Measurements from ENCODE around the gene IFT20.
"Not testable (repeated sequence)": the region's sequence is repeated elsewhere in the genome, so short reads cannot be mapped to it uniquely, and the experiment has no call there.

The IFT20 gene

DNA sequence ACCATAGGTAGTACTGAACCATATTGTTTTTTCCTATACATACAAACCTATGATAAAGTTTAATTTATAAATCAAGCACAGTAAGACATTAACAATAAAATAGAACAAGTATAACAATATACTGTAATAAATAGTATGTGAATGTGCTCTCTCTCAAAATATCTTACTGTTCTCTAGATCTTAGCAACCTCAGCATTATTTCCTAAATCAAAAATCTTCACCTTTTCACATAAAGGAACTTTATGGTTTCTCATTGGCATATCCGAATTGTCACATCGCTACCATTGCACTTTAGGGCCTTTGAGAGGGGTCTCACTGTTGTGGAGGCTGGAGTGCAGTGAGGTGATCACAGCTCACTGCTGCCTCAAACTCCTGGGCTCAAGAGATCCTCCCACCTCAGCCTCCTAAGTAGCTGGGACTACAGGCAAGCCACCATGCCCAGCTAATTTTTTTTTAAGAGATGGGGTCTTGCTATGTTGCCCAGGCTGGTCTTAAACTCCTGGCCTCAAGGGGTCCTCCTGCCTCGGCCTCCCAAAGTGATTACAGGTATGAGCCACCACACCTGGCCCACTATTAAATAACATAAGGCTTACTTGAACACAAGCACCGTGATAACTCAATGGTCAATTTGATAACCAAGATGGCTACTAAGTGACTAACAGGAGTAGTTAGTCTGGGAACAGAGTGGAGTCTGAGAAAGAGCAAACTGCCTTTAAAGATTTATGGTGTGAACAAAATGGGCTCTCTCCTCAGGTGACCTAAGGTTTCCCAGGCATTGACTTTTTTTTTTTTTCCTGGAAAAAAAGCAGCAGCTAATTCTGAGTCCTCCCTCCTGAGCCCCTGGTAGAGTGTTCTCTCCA is 19.2 kb downstream of the IFT20 start:
- TF ChIP-seq, protein P1, sequence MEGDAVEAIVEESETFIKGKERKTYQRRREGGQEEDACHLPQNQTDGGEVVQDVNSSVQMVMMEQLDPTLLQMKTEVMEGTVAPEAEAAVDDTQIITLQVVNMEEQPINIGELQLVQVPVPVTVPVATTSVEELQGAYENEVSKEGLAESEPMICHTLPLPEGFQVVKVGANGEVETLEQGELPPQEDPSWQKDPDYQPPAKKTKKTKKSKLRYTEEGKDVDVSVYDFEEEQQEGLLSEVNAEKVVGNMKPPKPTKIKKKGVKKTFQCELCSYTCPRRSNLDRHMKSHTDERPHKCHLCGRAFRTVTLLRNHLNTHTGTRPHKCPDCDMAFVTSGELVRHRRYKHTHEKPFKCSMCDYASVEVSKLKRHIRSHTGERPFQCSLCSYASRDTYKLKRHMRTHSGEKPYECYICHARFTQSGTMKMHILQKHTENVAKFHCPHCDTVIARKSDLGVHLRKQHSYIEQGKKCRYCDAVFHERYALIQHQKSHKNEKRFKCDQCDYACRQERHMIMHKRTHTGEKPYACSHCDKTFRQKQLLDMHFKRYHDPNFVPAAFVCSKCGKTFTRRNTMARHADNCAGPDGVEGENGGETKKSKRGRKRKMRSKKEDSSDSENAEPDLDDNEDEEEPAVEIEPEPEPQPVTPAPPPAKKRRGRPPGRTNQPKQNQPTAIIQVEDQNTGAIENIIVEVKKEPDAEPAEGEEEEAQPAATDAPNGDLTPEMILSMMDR (IDR thresholded peaks at IDR 0.05; ENCODE audit: low read depth, low read length, missing control alignments), result no peak
- H3K4me3 ChIP-seq (ENCODE audit: low read depth, low read length), result no peak overlapping the region
- DNase-seq (ENCODE audit: low read depth), result no peak

DNA sequence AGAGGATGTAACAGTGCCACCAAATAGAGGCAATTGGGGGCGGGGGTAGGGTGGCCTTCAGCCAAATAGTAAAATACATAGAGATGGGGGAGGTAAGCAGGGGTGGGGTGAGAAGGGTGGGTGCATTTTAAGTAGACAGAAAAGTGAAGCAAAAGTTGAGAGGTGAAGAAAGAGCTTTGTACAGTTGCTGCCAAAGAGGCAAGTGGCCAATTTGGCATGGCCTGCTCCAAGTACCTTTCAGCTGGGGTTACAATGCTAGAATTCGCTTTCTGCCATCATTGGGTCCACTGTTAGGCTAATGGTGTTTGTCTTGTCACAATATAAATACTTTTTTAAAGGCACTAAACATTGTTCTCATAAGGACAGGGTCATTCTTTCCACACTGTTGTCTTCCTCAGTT is 21.4 kb downstream of the IFT20 start:
- H3K4me3 ChIP-seq (ENCODE audit: low read depth, low read length), result no peak overlapping the region
- TF ChIP-seq, protein P1 (IDR thresholded peaks at IDR 0.05; ENCODE audit: low read depth, low read length, missing control alignments), result no peak
- DNase-seq (ENCODE audit: low read depth), result no peak

DNA sequence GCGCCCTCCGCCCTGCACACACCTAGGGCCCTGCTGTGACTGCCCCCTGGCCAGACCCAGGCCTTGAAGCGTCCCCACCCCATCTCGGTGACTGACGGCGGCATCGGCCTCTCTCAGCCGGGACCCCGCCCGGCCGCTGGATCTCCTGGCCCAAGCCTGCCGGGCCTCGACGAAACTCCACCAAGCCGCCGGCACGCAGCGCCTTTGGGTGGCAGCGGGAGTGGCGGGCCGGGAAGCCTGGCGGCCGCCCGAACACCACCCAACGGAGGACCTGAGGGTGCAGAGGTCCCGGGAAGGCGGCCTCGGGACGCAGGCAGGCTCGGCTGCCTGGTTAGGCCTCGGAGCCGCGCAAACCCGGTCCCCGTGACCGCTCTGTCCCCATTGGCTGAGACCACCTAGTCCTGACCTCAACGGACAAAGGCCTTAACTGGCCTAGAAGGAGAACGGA is 28.3 kb downstream of the IFT20 start:
- DNase-seq (ENCODE audit: low read depth), result no peak
- TF ChIP-seq, protein P1 (IDR thresholded peaks at IDR 0.05; ENCODE audit: low read depth, low read length, missing control alignments), result no peak
- no peak overlapping the region for H3K4me3 ChIP-seq (ENCODE audit: low read depth, low read length)

DNA sequence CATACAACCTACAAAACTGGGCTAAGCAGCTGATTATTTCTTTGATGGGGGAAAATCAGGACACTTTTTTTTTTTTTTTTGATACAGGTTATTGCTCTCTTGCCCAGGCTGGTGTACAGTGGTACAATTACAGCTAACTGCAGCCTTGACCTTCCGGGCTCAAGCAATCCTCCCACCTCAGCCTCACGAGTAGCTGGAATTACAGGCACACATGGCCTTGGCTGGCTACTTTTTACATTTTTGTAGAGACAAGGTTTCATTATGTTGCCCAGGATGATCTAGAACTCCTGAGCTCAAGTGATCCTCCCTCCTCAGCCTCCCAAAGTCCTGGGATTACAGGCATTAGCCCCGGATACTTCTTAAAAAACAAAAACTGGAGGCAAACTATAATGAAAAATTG is 36.8 kb downstream of the IFT20 start:
- no peak for DNase-seq (ENCODE audit: low read depth)
- H3K4me3 ChIP-seq (ENCODE audit: low read depth, low read length), result no peak overlapping the region
- TF ChIP-seq, protein P1 (IDR thresholded peaks at IDR 0.05; ENCODE audit: low read depth, low read length, missing control alignments), result no peak

DNA sequence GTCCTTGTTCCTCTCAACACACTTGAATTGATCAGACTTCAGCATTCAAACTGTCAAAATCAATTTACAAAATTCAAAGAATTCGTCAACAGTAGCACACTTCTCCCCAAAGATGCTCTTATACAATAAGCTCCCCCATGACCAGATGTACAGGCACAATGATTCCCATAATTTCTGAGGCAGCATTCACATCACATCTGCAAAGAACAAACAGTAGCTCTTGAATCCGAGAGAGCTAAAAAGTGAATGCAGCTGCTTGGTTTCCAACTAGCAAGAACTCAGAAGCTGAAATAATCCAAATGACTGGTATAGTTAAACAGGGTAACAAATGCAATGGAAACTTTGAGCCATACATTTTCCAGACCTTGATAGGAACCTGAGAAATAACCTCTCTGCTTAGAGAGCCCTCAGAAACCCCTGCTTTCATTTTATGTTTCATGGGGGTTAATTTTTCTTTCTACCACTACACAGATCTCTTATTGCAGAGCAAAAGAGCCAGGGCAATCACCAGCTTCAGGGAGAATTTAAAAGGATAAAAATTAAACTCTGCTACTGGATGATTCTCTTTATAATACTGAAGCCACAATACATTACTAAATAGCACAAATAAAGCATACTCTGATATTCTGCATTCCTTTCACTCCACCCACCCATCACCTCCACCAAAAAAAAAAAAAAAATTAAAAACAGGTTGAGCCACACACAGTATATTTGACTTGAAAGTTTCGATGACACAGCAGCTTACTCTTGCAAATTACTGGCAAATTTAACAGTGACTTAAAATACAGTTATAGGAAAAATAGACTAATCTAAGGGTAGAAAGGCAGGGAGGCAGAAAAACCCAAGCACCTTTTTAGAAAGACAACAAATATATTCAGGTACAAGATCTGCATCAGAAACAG is 39.3 kb downstream of the IFT20 start:
- DNase-seq (ENCODE audit: low read depth), result no peak
- TF ChIP-seq, protein P1 (IDR thresholded peaks at IDR 0.05; ENCODE audit: low read depth, low read length, missing control alignments), result no peak
- H3K4me3 ChIP-seq (ENCODE audit: low read depth, low read length), result no peak overlapping the region

DNA sequence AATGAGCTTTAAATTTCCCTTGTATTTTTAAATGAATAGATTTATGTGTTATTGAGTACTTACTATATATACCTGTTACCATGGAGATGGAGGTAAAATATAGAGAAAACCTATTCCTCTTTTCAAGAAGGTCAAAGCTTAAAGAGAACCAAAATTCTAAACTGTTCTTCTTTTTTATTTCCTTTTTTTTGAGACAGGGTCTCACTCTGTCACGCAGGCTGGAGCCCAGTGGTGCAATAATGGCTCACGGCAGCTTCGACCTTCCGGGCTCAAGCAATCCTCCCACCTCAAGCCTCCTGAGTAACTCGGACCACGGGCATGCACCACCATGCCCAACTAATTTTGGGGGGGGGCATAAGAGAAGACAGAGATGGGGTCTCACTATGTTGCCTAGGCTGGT is 41.3 kb downstream of the IFT20 start:
- no peak for DNase-seq (ENCODE audit: low read depth)
- H3K4me3 ChIP-seq (ENCODE audit: low read depth, low read length), result no peak overlapping the region
- TF ChIP-seq, protein P1 (IDR thresholded peaks at IDR 0.05; ENCODE audit: low read depth, low read length, missing control alignments), result no peak

DNA sequence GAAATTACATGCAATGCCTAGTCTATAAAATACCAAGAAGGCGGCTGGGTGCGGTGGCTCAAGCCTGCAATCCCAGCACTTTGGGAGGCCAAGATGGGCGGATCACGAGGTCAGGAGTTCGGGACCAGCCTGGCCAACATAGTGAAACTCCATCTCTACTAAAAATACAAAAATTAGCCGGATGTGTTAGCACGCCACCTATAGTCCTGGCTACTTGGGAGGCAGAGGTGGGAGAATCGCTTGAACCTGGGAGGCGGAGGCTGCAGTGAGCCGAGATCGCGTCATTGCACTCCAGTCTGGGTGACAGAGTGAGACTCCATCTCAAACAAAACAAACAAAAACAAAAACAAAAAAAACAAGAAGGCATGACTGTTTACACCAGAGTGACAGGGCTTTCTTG is 42.4 kb downstream of the IFT20 start:
- DNase-seq (ENCODE audit: low read depth); H3K4me3 ChIP-seq (ENCODE audit: low read depth, low read length): not testable (repeated sequence)

Data from GM12864 (cell line).